Mesenchymal stem cell (in vitro differentiated cells and primary cell): ENCODE measurements around the gene ICAM1.

Experiments
- DNase-seq: peaks from one replicate; pipeline ENCODE4 v3.0.0-alpha.2; 2013
- H2AFZ ChIP-seq: one replicate; pipeline ENCODE4 v1.6.1; 2013; ENCODE audit warnings: low read depth, mild to moderate bottlenecking, control low read depth, inconsistent platforms, low read length, moderate library complexity
- H2AK5ac ChIP-seq: 2 replicates; pipeline ENCODE4 v1.6.1; 2013; ENCODE audit warnings: low read length, moderate library complexity, mild to moderate bottlenecking, inconsistent platforms; ENCODE audit not compliant: severe bottlenecking
- H2BK120ac ChIP-seq: one replicate; pipeline ENCODE4 v1.6.1; 2013; ENCODE audit warnings: low read depth, mild to moderate bottlenecking, inconsistent platforms, low read length, moderate library complexity
- H2BK12ac ChIP-seq, 2 experiments: one replicate each; pipeline ENCODE4 v1.6.1; 2013; ENCODE audit warnings: inconsistent platforms in 2 of 2, low read length in 2 of 2, mild to moderate bottlenecking in 2 of 2, moderate library complexity in 2 of 2, control low read depth in 1 of 2
- H2BK15ac ChIP-seq: one replicate; pipeline ENCODE4 v1.6.1; 2013; ENCODE audit warnings: mild to moderate bottlenecking, low read depth, inconsistent platforms; ENCODE audit not compliant: poor library complexity, severe bottlenecking
- H2BK5ac ChIP-seq: 2 replicates; pipeline ENCODE4 v1.6.1; 2013; ENCODE audit warnings: low read depth, mild to moderate bottlenecking, low read length, control low read depth, inconsistent platforms; ENCODE audit not compliant: poor library complexity, severe bottlenecking
- H3K14ac ChIP-seq, 2 experiments: one replicate each; pipeline ENCODE4 v1.6.1; 2013; ENCODE audit warnings: inconsistent platforms in 2 of 2, low read length in 2 of 2, control low read depth in 1 of 2, mild to moderate bottlenecking in 1 of 2, moderate library complexity in 1 of 2
- H3K18ac ChIP-seq, 2 experiments: one replicate each; pipeline ENCODE4 v1.6.1; 2013; ENCODE audit warnings: inconsistent platforms in 2 of 2, low read length in 2 of 2, control low read depth in 1 of 2, low read depth in 1 of 2, mild to moderate bottlenecking in 1 of 2
- H3K23ac ChIP-seq, 2 experiments: one replicate each; pipeline ENCODE4 v1.6.1; 2013; ENCODE audit warnings: inconsistent platforms in 2 of 2, low read length in 2 of 2, mild to moderate bottlenecking in 2 of 2, moderate library complexity in 2 of 2, control low read depth in 1 of 2
- H3K27ac ChIP-seq: 2 replicates; pipeline ENCODE4 v1.5.1; 2013; ENCODE audit warnings: mild to moderate bottlenecking, moderate library complexity, low read length, control low read depth, inconsistent platforms; ENCODE audit not compliant: poor library complexity, severe bottlenecking
- H3K27me3 ChIP-seq, 2 experiments: 2 replicates each; pipeline versions ENCODE4 v1.6.1 to v1.7.0; 2013; ENCODE audit warnings: low read length in 2 of 2, mild to moderate bottlenecking in 2 of 2, moderate library complexity in 2 of 2, control low read depth in 1 of 2, inconsistent platforms in 1 of 2; ENCODE audit not compliant: control insufficient read depth in 1 of 2, insufficient read depth in 1 of 2
- H3K36me3 ChIP-seq, 2 experiments: 2 replicates each; pipeline versions ENCODE4 v1.6.1 to v1.7.0; 2013; ENCODE audit warnings: low read length in 2 of 2, control low read depth in 1 of 2, inconsistent platforms in 1 of 2, low read depth in 1 of 2, mild to moderate bottlenecking in 1 of 2; ENCODE audit not compliant: insufficient read depth in 2 of 2, control insufficient read depth in 1 of 2
- H3K4ac ChIP-seq, 2 experiments: one replicate each; pipeline ENCODE4 v1.6.1; 2013; ENCODE audit warnings: inconsistent platforms in 2 of 2, low read length in 2 of 2, mild to moderate bottlenecking in 2 of 2, moderate library complexity in 2 of 2, control low read depth in 1 of 2, low read depth in 1 of 2
- H3K4me1 ChIP-seq: 2 replicates; pipeline ENCODE4 v1.6.1; 2013; ENCODE audit warnings: low read depth, low read length, control low read depth; ENCODE audit not compliant: control insufficient read depth, insufficient read depth
- H3K4me2 ChIP-seq: 2 replicates; pipeline ENCODE4 v1.6.1; 2013; ENCODE audit warnings: low read length, mild to moderate bottlenecking, inconsistent platforms; ENCODE audit not compliant: poor library complexity, severe bottlenecking
- H3K4me3 ChIP-seq, 2 experiments: 2 replicates each; pipeline versions ENCODE4 v1.5.1 to v1.7.0; 2013; ENCODE audit warnings: low read length in 2 of 2, mild to moderate bottlenecking in 2 of 2, control low read depth in 1 of 2, low read depth in 1 of 2; ENCODE audit not compliant: insufficient read depth in 1 of 2
- H3K79me1 ChIP-seq: replicated peaks from 2 replicates; pipeline ENCODE4 v1.6.1; 2013; ENCODE audit warnings: mild to moderate bottlenecking, control low read depth, low read length, inconsistent platforms; ENCODE audit not compliant: poor library complexity, severe bottlenecking
- H3K9ac ChIP-seq: 2 replicates; pipeline ENCODE4 v1.7.0; 2013; ENCODE audit warnings: mild to moderate bottlenecking, low read length, moderate library complexity
- H3K9me3 ChIP-seq: 2 replicates; pipeline ENCODE4 v1.7.0; 2013; ENCODE audit warnings: mild to moderate bottlenecking, low read length; ENCODE audit not compliant: control insufficient read depth
- H4K8ac ChIP-seq: one replicate; pipeline ENCODE4 v1.6.1; 2013; ENCODE audit warnings: inconsistent platforms, mild to moderate bottlenecking, low read length, moderate library complexity
- H4K91ac ChIP-seq: one replicate; pipeline ENCODE4 v1.6.1; 2013; ENCODE audit warnings: mild to moderate bottlenecking, low read length, inconsistent platforms
- WGBS: methylation state at CpG from one replicate; pipeline ENCODE4 v1.1.7; 2013; ENCODE audit warnings: mixed read lengths; 5-methylcytosine and 5-hydroxymethylcytosine counted together

The ICAM1 gene

GRCh38 chr19:10327793-10328192 is 56.9 kb downstream of the ICAM1 start:
- Histone ChIP-seq H2BK15ac (no peak overlapping the region), H4K91ac (no peak overlapping the region), H2AFZ (no peak overlapping the region)

GRCh38 chr19:10328558-10329429 is 57.9 kb downstream of the ICAM1 start:
- Histone ChIP-seq H4K91ac (no peak overlapping the region), H3K4me1 (peaks cover 7% of the 10 kb centered on the region), H3K27me3 (no peaks in the 10 kb centered on the region), H3K18ac (no peak overlapping the region), H2AK5ac (no peak overlapping the region), H3K9ac (no peak overlapping the region), H3K4me2 (no peak overlapping the region), H3K36me3 (peaks cover 60 to 61% of the 10 kb centered on the region in 2 experiments), H2AFZ (no peak overlapping the region), H4K8ac (no peak overlapping the region), H3K79me1 (peaks cover 39% of the 10 kb centered on the region), H3K23ac (no peak overlapping the region), H3K14ac (no peak overlapping the region), H2BK15ac (no peak overlapping the region), H3K9me3 (no peaks in the 10 kb centered on the region), H2BK12ac (no peak overlapping the region), H2BK5ac (no peak overlapping the region), H3K27ac (no peak overlapping the region), H3K4ac (no peak overlapping the region), H3K4me3 (no peak overlapping the region), H2BK120ac (no peak overlapping the region)
- no peak for DNase-seq
- 97% methylated on average over 41 of the region's 41 CpGs for WGBS

More at GRCh38 chr19:10327793-10328192, 56.9 kb downstream of the ICAM1 start:
- H4K8ac ChIP-seq = no peak overlapping the region
- H3K79me1 ChIP-seq = peaks cover 46% of the 10 kb centered on the region
- no peak overlapping the region for H3K18ac ChIP-seq
- DNase-seq = no peak
- no peak overlapping the region for H3K9ac ChIP-seq
- no peak overlapping the region for H3K14ac ChIP-seq
- peaks cover 70 to 71% of the 10 kb centered on the region in 2 experiments for H3K36me3 ChIP-seq
- H3K4me2 ChIP-seq = no peak overlapping the region
- 96% methylated on average over 7 of the region's 7 CpGs for WGBS
- no peak overlapping the region for H2BK120ac ChIP-seq
- peaks cover 6% of the 10 kb centered on the region for H3K4me1 ChIP-seq
- no peak overlapping the region for H2BK5ac ChIP-seq
- H3K4me3 ChIP-seq = no peak overlapping the region
- H3K27me3 ChIP-seq = no peaks in the 10 kb centered on the region
- no peak overlapping the region for H2AK5ac ChIP-seq
- H3K23ac ChIP-seq = no peak overlapping the region
- no peak overlapping the region for H2BK12ac ChIP-seq
- no peak overlapping the region for H3K27ac ChIP-seq
- H3K9me3 ChIP-seq = no peaks in the 10 kb centered on the region
- H3K4ac ChIP-seq = no peak overlapping the region

GRCh38 chr19:10329555-10329954 is 58.6 kb downstream of the ICAM1 start:
- Histone ChIP-seq H3K4ac (no peak overlapping the region), H2AFZ (no peak overlapping the region), H2BK120ac (no peak overlapping the region), H3K9ac (no peak overlapping the region), H4K8ac (peak overlapping the region; percentile 7), H3K23ac (no peak overlapping the region), H2BK15ac (no peak overlapping the region), H3K79me1 (peaks cover 42% of the 10 kb centered on the region), H2AK5ac (no peak overlapping the region), H3K14ac (no peak overlapping the region), H3K36me3 (peaks cover 53 to 56% of the 10 kb centered on the region in 2 experiments), H3K27me3 (no peaks in the 10 kb centered on the region), H2BK12ac (no peak overlapping the region), H3K4me3 (no peak overlapping the region), H3K4me1 (peaks cover 14% of the 10 kb centered on the region), H3K18ac (no peak overlapping the region), H3K9me3 (no peaks in the 10 kb centered on the region), H3K27ac (no peak overlapping the region), H3K4me2 (no peak overlapping the region), H2BK5ac (no peak overlapping the region), H4K91ac (no peak overlapping the region)
- 94% methylated on average over 13 of the region's 13 CpGs for WGBS
- DNase-seq = no peak

GRCh38 chr19:10332158-10332964 is 61.4 kb downstream of the ICAM1 start:
- no peak overlapping the region for H2BK120ac ChIP-seq
- peaks cover 34% of the 10 kb centered on the region for H3K79me1 ChIP-seq
- peak overlapping the region in 1 of 2 experiments; percentile 22 for H3K14ac ChIP-seq
- H3K4ac ChIP-seq = no peak overlapping the region
- no peak for DNase-seq
- peak overlapping the region; percentile 55 for H3K4me2 ChIP-seq
- no peak overlapping the region for H3K23ac ChIP-seq
- no peak overlapping the region for H4K91ac ChIP-seq
- no peak overlapping the region for H4K8ac ChIP-seq
- H2BK15ac ChIP-seq = no peak overlapping the region
- 44% methylated on average over 18 of the region's 18 CpGs for WGBS
- H3K36me3 ChIP-seq = peaks cover 30 to 32% of the 10 kb centered on the region in 2 experiments
- H2BK12ac ChIP-seq = no peak overlapping the region
- no peak overlapping the region for H2AK5ac ChIP-seq
- H3K27me3 ChIP-seq = no peaks in the 10 kb centered on the region
- peak overlapping the region; percentile 98 for H3K9ac ChIP-seq
- H3K9me3 ChIP-seq = no peaks in the 10 kb centered on the region
- no peak overlapping the region for H3K18ac ChIP-seq
- H2AFZ ChIP-seq = no peak overlapping the region
- peak overlapping the region; percentile 89 to 97 for H3K4me3 ChIP-seq
- H2BK5ac ChIP-seq = no peak overlapping the region
- H3K4me1 ChIP-seq = peaks cover 21% of the 10 kb centered on the region
- peak overlapping the region; percentile 28 for H3K27ac ChIP-seq
